Cardiac muscle cell (in vitro differentiated cells and primary cell): ENCODE measurements around the gene MFSD8. TPM values are rescaled to one million over a fixed set of nuclear protein-coding genes. Genes with fewer than 3 reads are reported as not detected.
A peak's percentile ranks its signal among the peaks of the same experiment; 100 is the strongest.
"Not testable (repeated sequence)": the region's sequence is repeated elsewhere in the genome, so short reads cannot be mapped to it uniquely, and the experiment has no call there.

ENCODE experiments used
- DNase-seq, 2 donors: peaks; one replicate each; pipeline versions ENCODE4 v3.0.0 to v3.0.0-alpha.2; 2010 to 2017; ENCODE audit warnings: low read depth in 1 of 2, low spot score in 1 of 2
- H3K27ac ChIP-seq: fragments of 200-600 bp; sonication (generic); 2 replicates; pipeline ENCODE4 v1.5.1; 2016
- H3K27me3 ChIP-seq: fragments of 200-600 bp; sonication (generic); 2 replicates; pipeline ENCODE4 v1.6.0; 2016; ENCODE audit warnings: control low read depth
- H3K36me3 ChIP-seq: fragments of 200-600 bp; sonication (generic); 2 replicates; pipeline ENCODE4 v1.5.1; 2016; ENCODE audit warnings: control low read depth
- H3K4me1 ChIP-seq: fragments of 200-600 bp; sonication (generic); 2 replicates; pipeline ENCODE4 v1.8.1; 2017; ENCODE audit warnings: low read depth, mild to moderate bottlenecking, mixed run types
- H3K4me3 ChIP-seq: fragments of 200-600 bp; sonication (generic); 2 replicates; pipeline ENCODE4 v1.5.1; 2016; ENCODE audit warnings: mild to moderate bottlenecking
- H3K9me3 ChIP-seq: fragments of 200-600 bp; sonication (generic); 2 replicates; pipeline ENCODE4 v1.5.1; 2017; ENCODE audit warnings: low read depth, mild to moderate bottlenecking, control low read depth
- CTCF ChIP-seq: IDR thresholded peaks from 2 replicates; pipeline ENCODE4 v1.5.1; 2012; ENCODE audit warnings: low read depth, mild to moderate bottlenecking, low read length
- polyA plus RNA-seq: library from polyadenylated mRNA; unstranded; fragments of >200 nt; fragmentation: Nextera tagmentation; extraction: Ambion mirVana; gene quantifications from 2 replicates; pipeline ENCODE4 v1.2.1, GENCODE V29; 2016
- total RNA-seq: library from RNA; depleted of rRNA; stranded (reverse); fragments of >200 nt; gene quantifications from 2 replicates; pipeline ENCODE4 v1.2.3, GENCODE V29; 2016

The MFSD8 gene
- total and polyA plus RNA-seq, 2 experiments from 2014 or later: 18.4 to 23.6 TPM

- DNase-seq: no peak
- Histone ChIP-seq H3K36me3 (no peaks in the 10 kb centered on the region), H3K27me3 (no peaks in the 10 kb centered on the region), H3K4me1 (no peaks in the 10 kb centered on the region), H3K27ac (no peak overlapping the region), H3K4me3 (no peak overlapping the region), H3K9me3 (peaks cover 4% of the 10 kb centered on the region)
- TF ChIP-seq CTCF: no peak
Observed at GRCh38 chr4:127975121-127975770, 10.3 kb upstream of the MFSD8 start.

- H3K9me3 ChIP-seq, H3K27me3 ChIP-seq, H3K36me3 ChIP-seq, H3K4me3 ChIP-seq: not testable (repeated sequence)
- DNase-seq: peak in 1 of 2 donors; percentile 34
- Histone ChIP-seq H3K27ac (peak overlapping the region; percentile 84), H3K4me1 (peaks cover 18% of the 10 kb centered on the region)
Observed at GRCh38 chr4:127970925-127971324, 6.0 kb upstream of the MFSD8 start.

- Histone ChIP-seq H3K4me3 (peak overlapping the region; percentile 15), H3K4me1 (peaks cover 18% of the 10 kb centered on the region), H3K36me3 (no peaks in the 10 kb centered on the region), H3K27ac (peak overlapping the region; percentile 93), H3K9me3 (no peaks in the 10 kb centered on the region), H3K27me3 (no peaks in the 10 kb centered on the region)
- DNase-seq: peak in 1 of 2 donors; percentile 14
- no peak for TF ChIP-seq CTCF
Observed at GRCh38 chr4:127968586-127968985, 3.6 kb upstream of the MFSD8 start.

- no peak for DNase-seq
- Histone ChIP-seq H3K9me3 (no peaks in the 10 kb centered on the region), H3K4me3 (no peak overlapping the region), H3K36me3 (peaks cover 7% of the 10 kb centered on the region), H3K27me3 (no peaks in the 10 kb centered on the region), H3K27ac (peak overlapping the region; percentile 93), H3K4me1 (peaks cover 18% of the 10 kb centered on the region)
- TF ChIP-seq CTCF: no peak
Observed at GRCh38 chr4:127967141-127967775, 2.3 kb upstream of the MFSD8 start.

- Histone ChIP-seq H3K4me1 (peaks cover 18% of the 10 kb centered on the region), H3K27ac (peak overlapping the region; percentile 96), H3K36me3 (peaks cover 7% of the 10 kb centered on the region), H3K4me3 (peak overlapping the region; percentile 65), H3K27me3 (no peaks in the 10 kb centered on the region), H3K9me3 (no peaks in the 10 kb centered on the region)
- DNase-seq: peak; percentile 14 to 49
- no peak for TF ChIP-seq CTCF
Observed at GRCh38 chr4:127965803-127966175, 816 bp upstream of the MFSD8 start.

- peak overlapping the region; percentile 65 for H3K4me3 ChIP-seq
- not testable (repeated sequence) for H3K27me3 ChIP-seq, H3K36me3 ChIP-seq, H3K9me3 ChIP-seq, DNase-seq
- peaks cover 18% of the 10 kb centered on the region for H3K4me1 ChIP-seq
- peak overlapping the region; percentile 96 for H3K27ac ChIP-seq
Observed at GRCh38 chr4:127964426-127965061, 429 bp downstream of the MFSD8 start.

- H3K36me3 ChIP-seq, H3K9me3 ChIP-seq, DNase-seq, H3K27me3 ChIP-seq: not testable (repeated sequence)
- peaks cover 11% of the 10 kb centered on the region for H3K4me1 ChIP-seq
- H3K4me3 ChIP-seq: peak overlapping the region; percentile 65
- H3K27ac ChIP-seq: peak overlapping the region; percentile 96
Observed at GRCh38 chr4:127963633-127964398, 1.2 kb downstream of the MFSD8 start.
